HepG2 (cell line): ENCODE data around the gene URB1. TPM values are rescaled to one million over a fixed set of nuclear protein-coding genes. Genes with fewer than 3 reads are reported as not detected.

Experiments used
- ATAC-seq: fragments of 200-7000 bp; cut with Tn5 transposase; 3 replicates; pipeline ENCODE4 v1.9.1; 2020; ENCODE audit warnings: mild to moderate bottlenecking, moderate library complexity
- BruUV-seq: library from RNA; stranded (reverse); fragments of 400-500 nt; replicated peaks from 2 replicates; lab custom pipeline; 2021; lab: Mats Ljungman, UMichigan
- CTCF ChIA-PET: fragments of 300-600 bp; formaldehyde crosslinking; extraction: SDS; loops from one replicate; lab custom pipeline; 2021; ENCODE audit warnings: low total read pairs, inconsistent platforms, low intra/inter-chr PET ratio; lab: Yijun Ruan, JAX
- POLR2A ChIA-PET: fragments of 350-600 bp; sonication (Branson Sonifier 250); formaldehyde crosslinking; loops from one replicate; lab custom pipeline; 2020; ENCODE audit warnings: antibody characterized with exemption, inconsistent platforms; lab: Yijun Ruan, JAX
- DNase-seq: peaks from one replicate; pipeline ENCODE4 v3.0.0-alpha.2; 2015; ENCODE audit warnings: low spot score
- FAIRE-seq: peaks from 3 replicates; lab custom pipeline; 2011; peaks lifted over from hg19 to GRCh38; lab: Jason Lieb, UNC
- H2AFZ ChIP-seq: one replicate; pipeline ENCODE4 v1.6.1; 2011; ENCODE audit warnings: low read length, inconsistent platforms
- H3K27ac ChIP-seq: fragments of 300-600 bp; 3 replicates; pipeline ENCODE4 v1.8.0; 2011; ENCODE audit warnings: mixed run types, mild to moderate bottlenecking, mixed read lengths, low read length, inconsistent platforms; ENCODE audit not compliant: insufficient read depth; ENCODE audit errors: extremely low read length
- H3K27me3 ChIP-seq, 2 experiments: fragments of 200-600 bp in 1 of 2; 2 replicates in 1 of 2; 3 replicates in 1 of 2; pipeline versions ENCODE4 v1.6.0 to v1.8.0; 2011; ENCODE audit warnings: low read length in 2 of 2, mild to moderate bottlenecking in 2 of 2, moderate library complexity in 2 of 2, inconsistent platforms in 1 of 2; ENCODE audit not compliant: insufficient read depth in 2 of 2, control insufficient read depth in 1 of 2
- H3K36me3 ChIP-seq, 2 experiments: fragments of 200-600 bp in 1 of 2; replicated peaks in 1 of 2; 2 replicates in 1 of 2; 3 replicates in 1 of 2; pipeline versions ENCODE4 v1.5.1 to v1.8.0; 2011; ENCODE audit warnings: low read length in 2 of 2, inconsistent platforms in 1 of 2; ENCODE audit not compliant: insufficient read depth in 2 of 2, control insufficient read depth in 1 of 2
- H3K4me1 ChIP-seq: 2 replicates; pipeline ENCODE4 v1.5.1; 2012; ENCODE audit warnings: low read length, inconsistent platforms; ENCODE audit not compliant: insufficient read depth
- H3K4me2 ChIP-seq: 2 replicates; pipeline ENCODE4 v1.6.0; 2011; ENCODE audit warnings: low read depth, low read length, inconsistent platforms
- H3K4me3 ChIP-seq, 3 experiments: fragments of 200-600 bp in 1 of 3; sonication (generic), shearing (Covaris generic) in 1 of 3; replicated peaks in 1 of 3; 2 replicates each; pipeline ENCODE4 v1.5.1; 2011 to 2016; ENCODE audit warnings: low read length in 3 of 3, inconsistent platforms in 2 of 3, low read depth in 2 of 3, mild to moderate bottlenecking in 2 of 3, control low read depth in 1 of 3, mixed read lengths in 1 of 3; ENCODE audit not compliant: insufficient read depth in 1 of 3
- H3K79me2 ChIP-seq: one replicate; pipeline ENCODE4 v1.6.1; 2011; ENCODE audit warnings: low read length, inconsistent platforms; ENCODE audit not compliant: insufficient read depth
- H3K9ac ChIP-seq: 2 replicates; pipeline ENCODE4 v1.6.0; 2011; ENCODE audit warnings: mild to moderate bottlenecking, low read depth, low read length, inconsistent platforms; ENCODE audit not compliant: insufficient read depth
- H3K9me3 ChIP-seq: 2 replicates; pipeline ENCODE4 v1.5.1; 2012; ENCODE audit warnings: mild to moderate bottlenecking, low read length
- H4K20me1 ChIP-seq: 2 replicates; pipeline ENCODE4 v1.6.0; 2011; ENCODE audit warnings: inconsistent platforms, mild to moderate bottlenecking, low read length, moderate library complexity; ENCODE audit not compliant: insufficient read depth
- ARID3A ChIP-seq: IDR thresholded peaks from 2 replicates; pipeline ENCODE4 v1.6.1; 2012; ENCODE audit warnings: low read depth, low read length, improper control_type of control experiment
- FOXA3 ChIP-seq: IDR thresholded peaks from 2 replicates; pipeline ENCODE4 v1.6.1; 2016; ENCODE audit warnings: missing genetic modification reagents, missing compliant biosample characterization
- KAT7 ChIP-seq: IDR thresholded peaks from 2 replicates; pipeline ENCODE4 v1.6.1; 2018; ENCODE audit warnings: borderline replicate concordance, missing compliant biosample characterization
- MIXL1 ChIP-seq: IDR thresholded peaks from 2 replicates; pipeline ENCODE4 v1.6.1; 2016
- RAD21 ChIP-seq: fragments of 450-650 bp; formaldehyde crosslinking; IDR thresholded peaks from 2 replicates; pipeline ENCODE4 v1.5.0; 2020; ENCODE audit warnings: mild to moderate bottlenecking
- RFX3 ChIP-seq: IDR thresholded peaks from 2 replicates; pipeline ENCODE4 v1.6.1; 2016; ENCODE audit warnings: missing biosample characterization, missing genetic modification reagents
- ZBTB7A ChIP-seq: sonication (generic); formaldehyde crosslinking; IDR thresholded peaks from 2 replicates; pipeline ENCODE4 v1.8.0; 2022; ENCODE audit warnings: mild to moderate bottlenecking, missing genetic modification reagents
- ZNF431 ChIP-seq: sonication (generic); formaldehyde crosslinking; IDR thresholded peaks from 2 replicates; pipeline ENCODE4 v1.9.0; 2022; ENCODE audit warnings: missing genetic modification reagents, low read depth, mild to moderate bottlenecking, borderline replicate concordance
- ZNF792 ChIP-seq: IDR thresholded peaks from 2 replicates; pipeline ENCODE4 v1.6.1; 2016
- WGBS: methylation state at CpG from one replicate; pipeline ENCODE4 v1.1.6; 2017; ENCODE audit warnings: low lambda C conversion rate; 5-methylcytosine and 5-hydroxymethylcytosine counted together
- in situ Hi-C: cut with HindIII; loops from 2 replicates; pipeline ENCODE4 v1.10.0; 2017; ENCODE audit warnings: low pct_unique_long_range_greater_than_20kb; ENCODE audit not compliant: extremely low pct_ligation_motif_present
- intact Hi-C: fragments of 100-400 bp; cut with micrococcal nuclease; formaldehyde crosslinking; loops from one replicate; pipeline ENCODE4 v1.10.0; 2022; ENCODE audit not compliant: unreplicated experiment
- polyA plus RNA-seq, 8 experiments: library from polyadenylated mRNA; depleted of rRNA in 3 of 8; stranded (reverse) in 7 of 8; unstranded in 1 of 8; fragments of >200 nt; fragmentation: Illumina TruSeq in 4 of 8; extraction: Trizol in 4 of 8; gene quantifications; 2 replicates each; pipeline versions ENCODE4 v1.2.1 to v1.2.3, GENCODE V29; 2011 to 2016; ENCODE audit warnings: low read depth in 4 of 8, missing spikeins in 1 of 8, mixed read lengths in 1 of 8; ENCODE audit not compliant: insufficient read depth in 1 of 8
- total RNA-seq, 5 experiments: library from RNA; depleted of rRNA; stranded (reverse); fragments of >200 nt; fragmentation: Illumina TruSeq; extraction: Trizol; gene quantifications; 2 replicates each; pipeline ENCODE4 v1.2.3, GENCODE V29; 2016; ENCODE audit warnings: low read depth in 1 of 5
- TF ChIP-seq, protein P1 (sequence below): sonication (generic); formaldehyde crosslinking; IDR thresholded peaks from 2 replicates; pipeline ENCODE4 v1.5.0; 2020; ENCODE audit warnings: mild to moderate bottlenecking, missing genetic modification reagents, borderline replicate concordance
- TF ChIP-seq, protein P2 (sequence below): sonication (generic); formaldehyde crosslinking; IDR thresholded peaks from 2 replicates; pipeline ENCODE4 v1.5.1; 2020; ENCODE audit warnings: missing genetic modification reagents, mild to moderate bottlenecking, borderline replicate concordance
- TF ChIP-seq, protein P3 (sequence below): sonication (generic); formaldehyde crosslinking; IDR thresholded peaks from 2 replicates; pipeline ENCODE4 v1.4.0; 2020; ENCODE audit warnings: missing genetic modification reagents
- TF ChIP-seq, protein P4 (sequence below): sonication (generic); formaldehyde crosslinking; IDR thresholded peaks from 2 replicates; pipeline ENCODE4 v1.5.0; 2020; ENCODE audit warnings: mild to moderate bottlenecking, missing genetic modification reagents, moderate library complexity

Gene URB1
- total and polyA plus RNA-seq, 2 of the 13 experiments (the other 11 are each of a cell fraction or from before 2014, with no cell fraction given) = 4.5 to 16.7 TPM

- in situ Hi-C loops = no loop called here
- no peak overlapping the region for H3K27ac ChIP-seq
- H4K20me1 ChIP-seq = no peaks in the 10 kb centered on the region
- no peak overlapping the region for H3K4me2 ChIP-seq
- WGBS = 29% methylated on average over 4 of the region's 5 CpGs
- ChIA-PET POLR2A (interaction anchor here (1.3 kb wide), 1 partner anchor 198 kb away, joined by 5 read pairs; no protein-coding TSS in a partner anchor), CTCF (interaction anchor here (1.3 to 2.8 kb wide), 2 partner anchors 167 to 198 kb away, joined by 5 to 22 read pairs; no protein-coding TSS in a partner anchor)
- ATAC-seq (peak; percentile 92), FAIRE-seq (peak; percentile 82), DNase-seq (peak; percentile 48)
- no peaks in the 10 kb centered on the region for H3K79me2 ChIP-seq
- H2AFZ ChIP-seq = no peak overlapping the region
- intact Hi-C loops = loop anchor here (1.0 kb wide), 1 partner anchor 198 kb away; no protein-coding TSS in a partner anchor
- H3K9me3 ChIP-seq = no peaks in the 10 kb centered on the region
- no peak overlapping the region for H3K9ac ChIP-seq
- no TSS peak for BruUV-seq
- H3K36me3 ChIP-seq = no peaks in the 10 kb centered on the region
- H3K27me3 ChIP-seq = 0 out of 5 replicates have a peak, but pooled peaks cover 0 to 4% of the 10 kb centered on the region in 2 experiments
- H3K4me3 ChIP-seq = no peak overlapping the region
- peaks cover 10% of the 10 kb centered on the region for H3K4me1 ChIP-seq
- no peak for TF ChIP-seq ZNF431 (CRISPR knock-in tag)
- no peak for TF ChIP-seq RFX3 (CRISPR knock-in tag)
- 0 out of 2 replicates have a peak, but pooled peaks have one; percentile 22 for TF ChIP-seq MIXL1 (CRISPR knock-in tag)
- TF ChIP-seq, protein P1, sequence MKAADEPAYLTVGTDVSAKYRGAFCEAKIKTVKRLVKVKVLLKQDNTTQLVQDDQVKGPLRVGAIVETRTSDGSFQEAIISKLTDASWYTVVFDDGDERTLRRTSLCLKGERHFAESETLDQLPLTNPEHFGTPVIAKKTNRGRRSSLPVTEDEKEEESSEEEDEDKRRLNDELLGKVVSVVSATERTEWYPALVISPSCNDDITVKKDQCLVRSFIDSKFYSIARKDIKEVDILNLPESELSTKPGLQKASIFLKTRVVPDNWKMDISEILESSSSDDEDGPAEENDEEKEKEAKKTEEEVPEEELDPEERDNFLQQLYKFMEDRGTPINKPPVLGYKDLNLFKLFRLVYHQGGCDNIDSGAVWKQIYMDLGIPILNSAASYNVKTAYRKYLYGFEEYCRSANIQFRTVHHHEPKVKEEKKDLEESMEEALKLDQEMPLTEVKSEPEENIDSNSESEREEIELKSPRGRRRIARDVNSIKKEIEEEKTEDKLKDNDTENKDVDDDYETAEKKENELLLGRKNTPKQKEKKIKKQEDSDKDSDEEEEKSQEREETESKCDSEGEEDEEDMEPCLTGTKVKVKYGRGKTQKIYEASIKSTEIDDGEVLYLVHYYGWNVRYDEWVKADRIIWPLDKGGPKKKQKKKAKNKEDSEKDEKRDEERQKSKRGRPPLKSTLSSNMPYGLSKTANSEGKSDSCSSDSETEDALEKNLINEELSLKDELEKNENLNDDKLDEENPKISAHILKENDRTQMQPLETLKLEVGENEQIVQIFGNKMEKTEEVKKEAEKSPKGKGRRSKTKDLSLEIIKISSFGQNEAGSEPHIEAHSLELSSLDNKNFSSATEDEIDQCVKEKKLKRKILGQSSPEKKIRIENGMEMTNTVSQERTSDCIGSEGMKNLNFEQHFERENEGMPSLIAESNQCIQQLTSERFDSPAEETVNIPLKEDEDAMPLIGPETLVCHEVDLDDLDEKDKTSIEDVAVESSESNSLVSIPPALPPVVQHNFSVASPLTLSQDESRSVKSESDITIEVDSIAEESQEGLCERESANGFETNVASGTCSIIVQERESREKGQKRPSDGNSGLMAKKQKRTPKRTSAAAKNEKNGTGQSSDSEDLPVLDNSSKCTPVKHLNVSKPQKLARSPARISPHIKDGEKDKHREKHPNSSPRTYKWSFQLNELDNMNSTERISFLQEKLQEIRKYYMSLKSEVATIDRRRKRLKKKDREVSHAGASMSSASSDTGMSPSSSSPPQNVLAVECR (CRISPR knock-in tag) = no peak
- no peak for TF ChIP-seq ZNF792 (CRISPR knock-in tag)
- peak; percentile 52 for TF ChIP-seq RAD21 (CRISPR knock-in tag)
- TF ChIP-seq FOXA3 (CRISPR knock-in tag) = no peak
- no peak for TF ChIP-seq ZBTB7A (CRISPR knock-in tag)
- TF ChIP-seq, protein P2, sequence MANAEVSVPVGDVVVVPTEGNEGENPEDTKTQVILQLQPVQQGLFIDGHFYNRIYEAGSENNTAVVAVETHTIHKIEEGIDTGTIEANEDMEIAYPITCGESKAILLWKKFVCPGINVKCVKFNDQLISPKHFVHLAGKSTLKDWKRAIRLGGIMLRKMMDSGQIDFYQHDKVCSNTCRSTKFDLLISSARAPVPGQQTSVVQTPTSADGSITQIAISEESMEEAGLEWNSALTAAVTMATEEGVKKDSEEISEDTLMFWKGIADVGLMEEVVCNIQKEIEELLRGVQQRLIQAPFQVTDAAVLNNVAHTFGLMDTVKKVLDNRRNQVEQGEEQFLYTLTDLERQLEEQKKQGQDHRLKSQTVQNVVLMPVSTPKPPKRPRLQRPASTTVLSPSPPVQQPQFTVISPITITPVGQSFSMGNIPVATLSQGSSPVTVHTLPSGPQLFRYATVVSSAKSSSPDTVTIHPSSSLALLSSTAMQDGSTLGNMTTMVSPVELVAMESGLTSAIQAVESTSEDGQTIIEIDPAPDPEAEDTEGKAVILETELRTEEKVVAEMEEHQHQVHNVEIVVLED = no peak
- no peak for TF ChIP-seq ARID3A
- TF ChIP-seq, protein P3, sequence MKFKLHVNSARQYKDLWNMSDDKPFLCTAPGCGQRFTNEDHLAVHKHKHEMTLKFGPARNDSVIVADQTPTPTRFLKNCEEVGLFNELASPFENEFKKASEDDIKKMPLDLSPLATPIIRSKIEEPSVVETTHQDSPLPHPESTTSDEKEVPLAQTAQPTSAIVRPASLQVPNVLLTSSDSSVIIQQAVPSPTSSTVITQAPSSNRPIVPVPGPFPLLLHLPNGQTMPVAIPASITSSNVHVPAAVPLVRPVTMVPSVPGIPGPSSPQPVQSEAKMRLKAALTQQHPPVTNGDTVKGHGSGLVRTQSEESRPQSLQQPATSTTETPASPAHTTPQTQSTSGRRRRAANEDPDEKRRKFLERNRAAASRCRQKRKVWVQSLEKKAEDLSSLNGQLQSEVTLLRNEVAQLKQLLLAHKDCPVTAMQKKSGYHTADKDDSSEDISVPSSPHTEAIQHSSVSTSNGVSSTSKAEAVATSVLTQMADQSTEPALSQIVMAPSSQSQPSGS = no peak
- TF ChIP-seq KAT7 (CRISPR knock-in tag) = no peak
- TF ChIP-seq, protein P4, sequence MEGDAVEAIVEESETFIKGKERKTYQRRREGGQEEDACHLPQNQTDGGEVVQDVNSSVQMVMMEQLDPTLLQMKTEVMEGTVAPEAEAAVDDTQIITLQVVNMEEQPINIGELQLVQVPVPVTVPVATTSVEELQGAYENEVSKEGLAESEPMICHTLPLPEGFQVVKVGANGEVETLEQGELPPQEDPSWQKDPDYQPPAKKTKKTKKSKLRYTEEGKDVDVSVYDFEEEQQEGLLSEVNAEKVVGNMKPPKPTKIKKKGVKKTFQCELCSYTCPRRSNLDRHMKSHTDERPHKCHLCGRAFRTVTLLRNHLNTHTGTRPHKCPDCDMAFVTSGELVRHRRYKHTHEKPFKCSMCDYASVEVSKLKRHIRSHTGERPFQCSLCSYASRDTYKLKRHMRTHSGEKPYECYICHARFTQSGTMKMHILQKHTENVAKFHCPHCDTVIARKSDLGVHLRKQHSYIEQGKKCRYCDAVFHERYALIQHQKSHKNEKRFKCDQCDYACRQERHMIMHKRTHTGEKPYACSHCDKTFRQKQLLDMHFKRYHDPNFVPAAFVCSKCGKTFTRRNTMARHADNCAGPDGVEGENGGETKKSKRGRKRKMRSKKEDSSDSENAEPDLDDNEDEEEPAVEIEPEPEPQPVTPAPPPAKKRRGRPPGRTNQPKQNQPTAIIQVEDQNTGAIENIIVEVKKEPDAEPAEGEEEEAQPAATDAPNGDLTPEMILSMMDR (CRISPR knock-in tag) = peak; percentile 80
Measured at GRCh38 chr21:32403201-32403777, 10.5 kb upstream of the URB1 start.
